ENCODE data around the gene MRAP. TPM values are rescaled to one million over a fixed set of nuclear protein-coding genes. Genes with fewer than 3 reads are reported as not detected.
A peak's percentile ranks its signal among the peaks of the same experiment; 100 is the strongest.
"Not testable (repeated sequence)": the region's sequence is repeated elsewhere in the genome, so short reads cannot be mapped to it uniquely, and the experiment has no call there.

MRAP gene
- total RNA-seq (not detected), polyA plus RNA-seq (not detected), total RNA-seq (0 to 0.09 (median 0.03) reads per million in 6 experiments)

DNA sequence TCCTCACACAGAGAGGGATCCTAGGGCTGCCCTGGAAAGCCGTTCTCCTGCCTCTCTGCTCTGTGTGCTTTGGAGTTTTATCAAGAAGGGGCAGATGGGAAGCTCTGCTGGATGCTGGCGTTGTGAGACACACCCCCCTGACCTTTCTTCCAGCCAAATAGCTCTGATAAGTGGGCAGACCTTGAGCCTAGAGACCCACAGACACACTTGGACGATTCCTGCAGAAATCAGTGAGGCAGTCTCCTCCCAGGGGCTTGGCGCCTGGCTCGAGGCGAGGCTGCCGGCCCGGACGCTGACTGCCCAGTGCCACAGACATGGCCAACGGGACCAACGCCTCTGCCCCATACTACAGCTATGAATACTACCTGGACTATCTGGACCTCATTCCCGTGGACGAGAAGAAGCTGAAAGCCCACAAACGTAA is at the start of gene MRAP:
TSS of gene MRAP (plus strand) at position 198 of the 424 bp plus-strand sequence. CDS start at position 315, 117 bp downstream.
- ATAC-seq (no peak), DNase-seq (no peak)
- POLR2A ChIA-PET: no interaction called here
- no peaks in the 10 kb centered on the region for H3K9me3 Mint-ChIP-seq
- no peaks in the 10 kb centered on the region for H3K4me1 Mint-ChIP-seq
- peaks cover 0 to 4% (median 0%) of the 10 kb centered on the region in 3 donors for H3K36me3 Mint-ChIP-seq
- no peak within 1 kb of the TSS for H3K4me3 Mint-ChIP-seq
- H3K27ac Mint-ChIP-seq: peak within 1 kb of the TSS in 2 of 10 donors; percentile 52 to 60
- H3K27me3 Mint-ChIP-seq: no peaks in the 10 kb centered on the region

DNA sequence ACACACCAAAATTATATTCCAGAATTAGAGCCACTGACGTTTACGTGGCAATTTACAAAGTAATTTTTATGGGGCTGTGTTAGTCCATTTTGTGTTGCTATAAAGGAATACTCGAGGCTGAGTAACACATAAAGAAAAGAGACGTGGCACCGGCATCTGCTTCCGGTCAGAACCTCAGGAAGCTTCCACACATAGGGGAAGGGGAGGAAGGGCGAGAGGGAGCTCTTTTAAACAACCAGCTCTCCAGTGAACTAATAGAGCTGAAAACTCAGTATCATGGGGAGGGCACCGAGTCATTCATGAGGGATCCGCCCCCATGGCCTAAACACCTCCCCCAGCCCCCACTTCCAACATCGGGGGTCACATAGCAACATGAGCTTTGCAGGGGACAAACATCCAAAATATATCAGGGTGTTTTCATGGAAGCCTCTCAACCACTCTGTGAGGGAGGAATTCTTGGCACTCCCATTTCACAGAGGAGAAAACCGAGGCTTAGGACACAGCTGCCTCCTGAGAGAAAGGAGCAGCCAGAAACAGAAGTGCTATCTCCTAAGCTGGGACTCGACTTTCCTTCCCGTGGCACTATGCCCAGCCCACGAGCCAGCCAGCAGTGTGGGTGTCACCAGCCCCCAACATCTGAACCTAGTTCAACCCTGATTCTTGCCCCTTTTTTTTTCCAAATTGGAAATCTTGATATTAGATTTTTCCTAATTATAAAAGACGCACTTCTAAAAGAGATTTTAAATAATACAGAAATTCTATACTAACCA is 49.0 kb upstream of the MRAP start:
- ATAC-seq (no peak), DNase-seq (no peak)
- Mint-ChIP-seq H3K27me3 (peaks cover 20 to 57% (median 33%) of the 10 kb centered on the region in 5 donors), H3K9me3 (peaks cover 0 to 12% (median 5%) of the 10 kb centered on the region in 9 donors), H3K4me3 (no peak overlapping the region), H3K27ac (no peak overlapping the region), H3K36me3 (peaks cover 0 to 6% (median 0%) of the 10 kb centered on the region in 3 donors), H3K4me1 (no peaks in the 10 kb centered on the region)
- POLR2A ChIA-PET: no interaction called here

DNA sequence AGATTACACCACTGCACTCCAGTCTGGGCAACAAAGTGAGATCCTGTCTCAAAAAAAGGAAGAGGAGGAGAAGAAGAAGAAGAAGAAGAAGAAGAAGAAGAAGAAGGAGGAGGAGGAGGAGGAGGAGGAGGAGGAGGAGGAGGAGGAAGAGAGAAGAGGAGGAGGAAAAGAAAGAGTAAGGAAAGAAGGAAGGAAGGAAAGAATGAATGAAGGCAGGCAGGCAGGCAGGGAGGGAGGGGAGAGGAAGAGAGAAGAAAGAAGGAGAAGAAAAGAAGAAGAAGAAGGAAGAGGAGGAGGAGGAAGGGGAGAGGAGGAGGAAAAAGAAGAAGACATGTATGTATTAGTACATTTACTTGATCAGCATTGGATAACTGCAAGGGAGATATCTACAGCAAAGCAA is 46.5 kb upstream of the MRAP start:
- POLR2A ChIA-PET: no interaction called here
- ATAC-seq: no peak
- no peak for DNase-seq
- Mint-ChIP-seq H3K4me1 (no peaks in the 10 kb centered on the region), H3K27ac (no peak overlapping the region), H3K36me3 (peaks cover 0 to 6% (median 0%) of the 10 kb centered on the region in 3 donors), H3K27me3 (peaks cover 17 to 50% (median 31%) of the 10 kb centered on the region in 5 donors), H3K4me3 (no peak overlapping the region), H3K9me3 (peaks cover 0 to 12% (median 5%) of the 10 kb centered on the region in 9 donors)

DNA sequence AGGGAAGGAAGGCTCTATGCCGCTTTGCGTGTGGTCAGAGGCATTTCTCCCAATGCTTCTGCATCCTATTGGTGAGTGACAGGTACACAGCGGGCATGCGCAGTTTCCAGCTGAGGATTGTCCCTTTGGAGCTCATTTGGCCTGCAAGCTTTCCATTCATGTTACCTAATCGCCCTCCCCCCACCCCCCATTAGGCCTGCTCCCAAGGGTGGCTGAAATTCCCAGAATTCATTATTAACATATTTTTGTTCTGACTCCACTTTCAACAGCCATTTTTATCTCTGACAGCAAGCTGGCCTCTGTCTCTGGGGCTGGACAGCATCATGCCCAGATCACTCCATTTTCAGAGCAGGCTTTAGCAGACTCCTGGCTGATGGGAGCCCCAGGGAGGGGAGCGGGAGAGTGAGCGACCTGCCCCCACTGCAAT is 45.4 kb upstream of the MRAP start:
- H3K4me1 Mint-ChIP-seq: peaks cover 0 to 3% (median 0%) of the 10 kb centered on the region in 4 donors
- H3K4me3 Mint-ChIP-seq: no peak overlapping the region
- H3K36me3 Mint-ChIP-seq: peaks cover 0 to 6% (median 0%) of the 10 kb centered on the region in 3 donors
- POLR2A ChIA-PET: no interaction called here
- DNase-seq (no peak), ATAC-seq (no peak)
- H3K27ac Mint-ChIP-seq: no peak overlapping the region
- peaks cover 14 to 47% (median 34%) of the 10 kb centered on the region in 5 donors for H3K27me3 Mint-ChIP-seq
- H3K9me3 Mint-ChIP-seq: peaks cover 0 to 12% (median 5%) of the 10 kb centered on the region in 9 donors

DNA sequence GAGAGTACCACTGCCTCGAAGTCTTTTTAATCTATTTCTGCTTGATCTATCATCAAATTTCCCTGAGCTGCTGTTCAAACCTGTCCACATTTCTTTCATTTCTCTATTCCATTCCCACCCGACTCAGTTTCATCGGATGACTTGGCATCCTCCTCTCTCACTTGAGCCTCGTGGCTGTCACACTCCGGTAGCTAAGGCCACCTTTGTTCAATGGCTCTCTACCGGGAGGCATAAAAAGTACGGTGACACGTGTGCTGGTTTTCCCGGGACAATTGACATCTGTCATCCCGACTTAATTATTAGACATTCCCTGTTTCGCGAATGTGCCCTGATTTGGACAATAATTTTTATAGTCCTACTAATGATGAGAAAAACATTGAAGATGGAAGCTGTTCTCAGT is 42.4 kb upstream of the MRAP start:
- no peak overlapping the region for H3K4me3 Mint-ChIP-seq
- DNase-seq: no peak
- POLR2A ChIA-PET: no interaction called here
- no peak for ATAC-seq
- H3K9me3 Mint-ChIP-seq: peaks cover 0 to 5% (median 1%) of the 10 kb centered on the region in 9 donors
- H3K36me3 Mint-ChIP-seq: peaks cover 0 to 3% (median 0%) of the 10 kb centered on the region in 3 donors
- peak overlapping the region in 1 of 10 donors; percentile 9 for H3K27ac Mint-ChIP-seq
- H3K27me3 Mint-ChIP-seq: peaks cover 10 to 22% (median 13%) of the 10 kb centered on the region in 5 donors
- H3K4me1 Mint-ChIP-seq: peaks cover 0 to 3% (median under 1%) of the 10 kb centered on the region in 4 donors

DNA sequence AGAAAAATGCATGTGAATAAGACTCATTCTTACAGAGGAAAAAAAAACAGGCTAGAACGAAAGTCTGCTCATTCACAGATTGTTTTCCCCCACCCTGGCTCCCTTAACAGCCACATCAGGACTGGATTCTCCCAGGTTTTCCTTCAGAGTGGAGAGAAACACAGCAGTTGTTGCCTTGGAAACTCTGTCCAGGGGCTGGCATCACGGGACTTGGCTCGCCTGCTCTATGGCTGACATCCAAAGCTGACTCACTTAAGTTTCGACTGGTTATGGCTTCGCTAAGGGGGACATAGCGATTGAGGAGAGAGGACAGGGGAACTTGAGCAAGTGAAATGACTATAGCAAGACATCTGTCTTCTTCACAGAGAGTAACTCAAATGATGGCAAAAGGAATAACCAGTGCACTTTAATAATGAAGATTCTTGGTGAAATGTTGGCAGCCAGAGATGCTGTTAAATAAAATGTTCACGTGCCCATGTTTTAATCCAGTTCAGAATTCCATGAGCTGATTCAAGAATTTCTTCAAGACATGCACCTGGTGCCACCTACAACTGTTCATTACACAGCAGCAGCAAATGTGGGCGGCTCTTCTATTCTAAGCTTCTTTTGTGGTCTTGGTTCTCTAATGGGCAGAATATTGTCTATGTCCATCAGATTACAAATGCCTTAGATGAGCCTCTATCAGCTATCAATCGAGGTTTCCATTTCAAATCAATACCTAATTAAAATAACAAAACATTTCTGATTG is 41.6 kb upstream of the MRAP start:
- POLR2A ChIA-PET: no interaction called here
- DNase-seq (no peak), ATAC-seq (no peak)
- no peaks in the 10 kb centered on the region for H3K36me3 Mint-ChIP-seq
- H3K4me3 Mint-ChIP-seq: no peak overlapping the region
- no peaks in the 10 kb centered on the region for H3K9me3 Mint-ChIP-seq
- H3K4me1 Mint-ChIP-seq: peaks cover 0 to 3% (median under 1%) of the 10 kb centered on the region in 4 donors
- no peak overlapping the region for H3K27ac Mint-ChIP-seq
- peaks cover 3 to 16% (median 7%) of the 10 kb centered on the region in 5 donors for H3K27me3 Mint-ChIP-seq

DNA sequence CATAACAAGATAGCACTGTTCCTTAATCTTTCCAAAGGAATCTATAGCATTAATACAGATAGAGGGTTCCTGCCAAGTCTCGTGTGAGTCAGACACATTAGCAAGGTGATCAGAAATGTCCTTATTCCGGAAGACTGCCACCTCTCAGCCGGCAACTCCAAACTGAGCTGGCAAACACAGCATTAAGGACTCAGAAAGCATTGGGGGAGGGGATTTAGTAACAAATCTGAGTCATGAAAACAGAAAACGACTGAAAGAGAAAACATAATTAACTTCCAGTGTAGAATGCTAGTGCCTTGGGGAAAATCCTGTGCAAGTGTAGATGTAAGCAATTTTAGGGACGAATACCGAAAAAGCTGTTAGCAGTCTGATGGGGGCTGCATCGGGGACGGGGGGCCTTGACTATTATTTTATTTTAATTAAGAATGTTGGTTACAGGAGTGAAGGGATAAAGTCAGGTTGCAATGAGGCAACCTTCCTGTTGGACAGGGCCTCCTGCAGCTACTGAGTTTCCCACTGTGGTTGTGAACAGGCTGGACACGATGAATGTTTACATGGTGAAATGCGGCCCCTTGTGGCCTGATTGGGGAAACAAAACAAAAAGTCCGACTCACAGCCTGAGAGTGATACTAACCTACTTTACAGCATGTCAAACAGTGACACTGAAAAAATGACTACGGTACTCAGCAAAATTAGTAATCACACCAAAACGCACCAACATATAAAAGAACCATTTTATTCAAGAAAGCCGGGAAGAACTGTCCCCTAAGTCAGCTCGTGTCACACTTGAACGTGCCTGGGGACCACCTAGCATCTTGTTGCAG is 40.5 kb upstream of the MRAP start:
- no peak overlapping the region for H3K4me3 Mint-ChIP-seq
- H3K27me3 Mint-ChIP-seq: peaks cover 2 to 11% (median 3%) of the 10 kb centered on the region in 5 donors
- peaks cover 0 to 3% (median under 1%) of the 10 kb centered on the region in 4 donors for H3K4me1 Mint-ChIP-seq
- no peaks in the 10 kb centered on the region for H3K9me3 Mint-ChIP-seq
- DNase-seq (peak in 5 of 10 donors; percentile 19 to 43 (median 33)), ATAC-seq (peak; percentile 52 to 59)
- no peak overlapping the region for H3K27ac Mint-ChIP-seq
- H3K36me3 Mint-ChIP-seq: no peaks in the 10 kb centered on the region
- POLR2A ChIA-PET: no interaction called here

DNA sequence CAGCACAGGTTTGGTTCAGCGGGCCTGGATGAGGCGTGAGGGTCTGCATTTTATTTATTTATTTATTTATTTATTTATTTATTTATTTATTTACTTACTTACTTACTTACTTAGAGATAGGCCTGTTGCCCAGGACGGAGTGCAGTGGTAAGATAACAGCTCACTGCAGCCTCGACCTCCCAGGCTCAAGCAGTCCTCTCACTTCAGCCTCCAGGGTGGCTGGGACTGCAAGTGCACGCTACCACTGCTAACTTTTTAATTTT is 39.9 kb upstream of the MRAP start:
- POLR2A ChIA-PET: not testable (repeated sequence)

DNA sequence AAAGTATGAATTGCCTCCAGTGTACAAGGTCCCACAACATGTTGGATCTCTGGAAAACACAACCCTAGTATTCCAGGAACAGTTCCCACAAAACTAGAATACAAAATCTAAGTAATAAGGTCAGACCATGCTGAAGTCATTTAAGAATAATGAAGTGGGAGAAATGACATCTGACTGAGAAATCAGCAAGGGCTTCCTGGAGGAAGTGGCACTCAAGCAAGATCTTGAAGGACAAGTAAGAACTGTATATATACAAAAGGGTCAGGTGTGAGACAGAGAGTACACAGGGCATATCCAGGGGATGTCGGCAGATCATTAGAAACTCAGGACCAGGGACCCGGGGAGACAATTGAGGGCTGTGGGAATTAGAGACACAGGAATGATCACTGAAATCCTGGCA is 38.5 kb upstream of the MRAP start:
- H3K4me3 Mint-ChIP-seq: no peak overlapping the region
- H3K27ac Mint-ChIP-seq: no peak overlapping the region
- DNase-seq: no peak
- POLR2A ChIA-PET: no interaction called here
- H3K27me3 Mint-ChIP-seq: peaks cover 0 to 9% (median 3%) of the 10 kb centered on the region in 5 donors
- ATAC-seq: no peak
- H3K36me3 Mint-ChIP-seq: no peaks in the 10 kb centered on the region
- no peaks in the 10 kb centered on the region for H3K9me3 Mint-ChIP-seq
- peaks cover 0 to 3% (median under 1%) of the 10 kb centered on the region in 4 donors for H3K4me1 Mint-ChIP-seq

More for the DNA sequence above, 39.9 kb upstream of the MRAP start:
- H3K4me1 Mint-ChIP-seq, H3K27ac Mint-ChIP-seq, H3K36me3 Mint-ChIP-seq, H3K4me3 Mint-ChIP-seq, H3K9me3 Mint-ChIP-seq, H3K27me3 Mint-ChIP-seq, ATAC-seq, DNase-seq: not testable (repeated sequence)

DNA sequence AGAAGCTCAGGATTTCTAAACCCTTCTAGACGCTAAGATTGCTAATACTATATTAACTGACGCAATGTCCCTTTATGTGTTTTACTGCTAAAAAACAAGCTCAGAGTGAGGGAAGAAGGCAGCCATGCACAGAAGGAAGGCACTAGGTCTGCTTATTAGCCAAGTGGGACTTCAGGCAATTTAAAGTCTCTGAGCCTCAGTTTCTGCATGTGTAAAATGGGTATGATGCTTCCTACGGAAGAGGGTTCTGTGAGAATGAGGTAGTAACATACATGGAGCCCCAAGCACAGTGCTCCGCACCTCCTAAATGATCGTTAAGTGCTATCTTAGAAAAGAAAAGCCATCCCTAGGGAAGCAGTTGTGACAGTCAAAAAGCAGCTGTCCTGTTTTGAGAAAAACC is 36.7 kb upstream of the MRAP start:
- DNase-seq (no peak), ATAC-seq (no peak)
- Mint-ChIP-seq H3K36me3 (peaks cover 0 to 6% (median 6%) of the 10 kb centered on the region in 3 donors), H3K4me3 (no peak overlapping the region), H3K27me3 (peaks cover 0 to 9% (median 0%) of the 10 kb centered on the region in 5 donors), H3K4me1 (peaks cover 0 to 3% (median under 1%) of the 10 kb centered on the region in 4 donors), H3K9me3 (no peaks in the 10 kb centered on the region), H3K27ac (no peak overlapping the region)
- POLR2A ChIA-PET: no interaction called here

DNA sequence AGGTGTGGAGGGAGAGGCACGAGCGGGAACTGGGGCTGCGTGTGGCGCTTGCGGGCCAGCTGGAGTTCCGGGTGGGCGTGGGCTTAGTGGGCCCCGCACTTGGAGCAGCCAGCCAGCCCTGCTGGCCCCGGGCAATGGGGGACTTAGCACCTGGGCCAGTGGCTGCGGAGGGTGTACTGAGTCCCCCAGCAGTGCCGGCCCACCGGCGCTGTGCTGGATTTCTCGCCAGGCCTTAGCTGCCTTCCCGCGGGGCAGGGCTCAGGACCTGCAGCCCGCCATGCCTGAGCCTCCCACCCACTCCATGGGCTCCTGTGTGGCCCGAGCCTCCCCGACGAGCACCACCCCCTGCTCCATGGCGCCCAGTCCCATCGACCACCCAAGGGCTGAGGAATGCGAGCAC is 33.3 kb upstream of the MRAP start:
- H3K4me1 Mint-ChIP-seq, H3K4me3 Mint-ChIP-seq, DNase-seq, H3K9me3 Mint-ChIP-seq, H3K27me3 Mint-ChIP-seq, ATAC-seq, H3K27ac Mint-ChIP-seq: not testable (repeated sequence)
- POLR2A ChIA-PET: interaction anchor here (0.6 kb wide), 1 partner anchor 392 kb away, joined by 3 read pairs; the partner anchor contains the start of gene HUNK
- peaks cover 0 to 35% (median 13%) of the 10 kb centered on the region in 3 donors for H3K36me3 Mint-ChIP-seq

DNA sequence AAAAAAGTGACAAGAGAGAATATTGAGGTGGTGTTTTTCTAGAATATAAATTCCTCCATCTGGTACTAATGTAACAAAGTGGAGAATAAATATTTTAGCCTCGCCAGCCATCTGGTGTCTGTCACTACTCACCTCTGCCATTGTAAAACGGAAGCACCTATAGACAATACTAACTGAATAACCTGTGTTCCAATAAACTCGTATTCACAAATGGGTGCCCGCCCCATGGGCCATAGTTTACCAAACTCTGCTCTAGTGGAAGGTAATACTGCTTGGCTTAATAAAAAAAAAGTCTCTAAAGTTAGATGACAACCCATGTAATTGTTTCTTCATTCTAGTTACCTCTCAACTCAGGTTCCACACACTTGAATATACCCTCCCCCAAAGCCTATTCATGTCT is 27.9 kb upstream of the MRAP start:
- Mint-ChIP-seq H3K27ac (peak overlapping the region in 1 of 10 donors; percentile 46), H3K36me3 (peaks cover 0 to 71% (median 13%) of the 10 kb centered on the region in 3 donors), H3K4me1 (peaks cover 0 to 10% (median 4%) of the 10 kb centered on the region in 4 donors), H3K27me3 (no peaks in the 10 kb centered on the region), H3K4me3 (no peak overlapping the region), H3K9me3 (no peaks in the 10 kb centered on the region)
- POLR2A ChIA-PET: no interaction called here
- DNase-seq (no peak), ATAC-seq (no peak)
